Spleen (tissue), 11 donors: ENCODE data around the gene HADH. TPM values are rescaled to one million over a fixed set of nuclear protein-coding genes. Genes with fewer than 3 reads are reported as not detected.

Experiments used
- DNase-seq: peaks from one replicate; pipeline ENCODE4 v3.0.0-alpha.2; 2020
- H3K27ac ChIP-seq, 8 donors: fragments of 200-600 bp; sonication (generic) in 7 of 8; 1 replicate in 4 of 8; 2 replicates in 4 of 8; pipeline versions ENCODE4 v1.5.0 to v1.8.0; 2016 to 2021; ENCODE audit warnings: inconsistent platforms in 4 of 8, mild to moderate bottlenecking in 4 of 8, moderate library complexity in 1 of 8
- H3K27me3 ChIP-seq, 7 donors: fragments of 200-600 bp; sonication (generic) in 6 of 7; replicated peaks in 1 of 7; 1 replicate in 4 of 7; 2 replicates in 3 of 7; pipeline versions ENCODE4 v1.5.0 to v1.8.0; 2016 to 2021; ENCODE audit warnings: inconsistent platforms in 3 of 7, mild to moderate bottlenecking in 1 of 7
- H3K36me3 ChIP-seq, 6 donors: fragments of 200-600 bp; sonication (generic) in 5 of 6; 1 replicate in 4 of 6; 2 replicates in 2 of 6; pipeline versions ENCODE4 v1.5.0 to v1.8.0; 2016 to 2021; ENCODE audit warnings: inconsistent platforms in 2 of 6
- H3K4me1 ChIP-seq, 6 donors: fragments of 200-600 bp; sonication (generic) in 5 of 6; 1 replicate in 3 of 6; 2 replicates in 3 of 6; pipeline versions ENCODE4 v1.5.0 to v1.8.0; 2016 to 2021; ENCODE audit warnings: inconsistent platforms in 3 of 6
- H3K4me3 ChIP-seq, 8 donors: fragments of 200-600 bp; sonication (generic) in 7 of 8; 1 replicate in 4 of 8; 2 replicates in 4 of 8; pipeline versions ENCODE4 v1.5.0 to v1.8.0; 2016 to 2021; ENCODE audit warnings: inconsistent platforms in 4 of 8, mild to moderate bottlenecking in 4 of 8, moderate library complexity in 2 of 8
- H3K9me3 ChIP-seq, 8 donors: fragments of 200-600 bp; sonication (generic) in 7 of 8; 1 replicate in 4 of 8; 2 replicates in 4 of 8; pipeline versions ENCODE4 v1.5.0 to v1.8.0; 2016 to 2021; ENCODE audit warnings: inconsistent platforms in 4 of 8
- CTCF ChIP-seq, 11 experiments: fragments of 200-600 bp in 7 of 11; fragments of 450-650 bp in 4 of 11; sonication (generic) in 4 of 11; IDR thresholded peaks in 8 of 11; conservative IDR thresholded peaks in 3 of 11; 1 replicate in 7 of 11; 2 replicates in 4 of 11; pipeline versions ENCODE4 v1.4.0 to v1.8.0; 2016 to 2021; ENCODE audit warnings: antibody characterized with exemption in 11 of 11, inconsistent platforms in 4 of 11, mild to moderate bottlenecking in 1 of 11
- POLR2A ChIP-seq, 3 donors: fragments of 450-650 bp; IDR thresholded peaks; one replicate each; pipeline ENCODE4 v1.5.1; 2017; ENCODE audit warnings: antibody characterized with exemption in 3 of 3, mild to moderate bottlenecking in 1 of 3
- POLR2AphosphoS5 ChIP-seq, 3 donors: sonication (generic); formaldehyde crosslinking; IDR thresholded peaks; one replicate each; pipeline ENCODE4 v1.5.1; 2017; ENCODE audit warnings: antibody characterized with exemption in 3 of 3
- WGBS, 5 donors: extraction: QIAGEN DNeasy Blood & Tissue Kit in 3 of 5; methylation state at CpG; one replicate each; pipeline versions ENCODE4 v1.1.5 to v1.1.7; 2013 to 2018; 5-methylcytosine and 5-hydroxymethylcytosine counted together
- intact Hi-C: fragments of 100-400 bp; cut with DNase I; formaldehyde crosslinking; loops from one replicate; pipeline ENCODE4 v1.15.0; 2023; ENCODE audit warnings: low total_unique reads
- polyA plus RNA-seq, 3 donors: library from polyadenylated mRNA; stranded (reverse); fragments of 200-250 nt; gene quantifications; one replicate each; pipeline ENCODE4 v1.2.1, GENCODE V29; 2013
- total RNA-seq, 7 donors: library from RNA; depleted of rRNA in 3 of 7; stranded (reverse); fragments of >200 nt in 3 of 7; fragmentation: NEBNext Ultra II Directional in 4 of 7; extraction: Animal tissue kit (Norgen Biotek cat#: 25700) in 4 of 7; gene quantifications; one replicate each; pipeline versions ENCODE4 v1.1.0 to v1.2.1, GENCODE V29; 2016 to 2021
- donor health status: healthy with polysubstance abuse.
- donor health status: DM: no; HTN: no; CAD: no; lungs with moderate emphysema.
- donor health status: DM: no; HTN: no; CAD: no.
- donor health status: Bipolar disorder and iron deficiency.
- donor health status: healthy.
- donor health status: DM: no; HTN: no; CAD: no.
- donor health status: DM: yes; HTN: yes; CAD: no.

Gene HADH
- total and polyA plus RNA-seq, 10 donors = 24.4 to 39.9 (median 29.1) TPM

GRCh38 chr4:108043526-108043925 lies 53.8 kb downstream of the HADH start:
- Histone ChIP-seq H3K36me3 (no peaks in the 10 kb centered on the region), H3K27ac (no peak overlapping the region), H3K4me3 (no peak overlapping the region), H3K9me3 (no peaks in the 10 kb centered on the region), H3K27me3 (no peaks in the 10 kb centered on the region), H3K4me1 (no peaks in the 10 kb centered on the region)
- TF ChIP-seq POLR2AphosphoS5 (IDR thresholded peaks at IDR 0.05) = no peak
- TF ChIP-seq CTCF (IDR thresholded peaks at IDR 0.05 in 8 of 11, conservative IDR thresholded peaks at IDR 0.05 in 3 of 11) = no peak
- no peak for TF ChIP-seq POLR2A (IDR thresholded peaks at IDR 0.05)
- DNase-seq = no peak
- intact Hi-C loops = no loop called here
- WGBS, 5 donors = 76 to 93% (median 85%) methylated on average over 5 of the region's 5 CpGs

GRCh38 chr4:108044951-108045686 lies 55.4 kb downstream of the HADH start:
- Histone ChIP-seq H3K36me3 (no peaks in the 10 kb centered on the region), H3K4me1 (peaks cover 0 to 13% (median 0%) of the 10 kb centered on the region in 6 donors), H3K27me3 (no peaks in the 10 kb centered on the region), H3K4me3 (no peak overlapping the region), H3K9me3 (no peaks in the 10 kb centered on the region), H3K27ac (no peak overlapping the region)
- no peak for DNase-seq
- WGBS, 5 donors = 85 to 93% (median 89%) methylated on average over 9 of the region's 9 CpGs
- intact Hi-C loops = no loop called here
- no peak for TF ChIP-seq POLR2A (IDR thresholded peaks at IDR 0.05)
- no peak for TF ChIP-seq POLR2AphosphoS5 (IDR thresholded peaks at IDR 0.05)
- TF ChIP-seq CTCF (IDR thresholded peaks at IDR 0.05 in 8 of 11, conservative IDR thresholded peaks at IDR 0.05 in 3 of 11) = no peak

GRCh38 chr4:108045687-108046024 lies 56.0 kb downstream of the HADH start:
- no peak for DNase-seq
- H3K4me3 ChIP-seq = no peak overlapping the region
- H3K9me3 ChIP-seq = no peaks in the 10 kb centered on the region
- H3K4me1 ChIP-seq = peaks cover 0 to 13% (median 0%) of the 10 kb centered on the region in 6 donors
- WGBS, 5 donors = 72 to 87% (median 83%) methylated on average over 3 of the region's 3 CpGs
- no peaks in the 10 kb centered on the region for H3K27me3 ChIP-seq
- H3K36me3 ChIP-seq = no peaks in the 10 kb centered on the region
- no peak for TF ChIP-seq POLR2A (IDR thresholded peaks at IDR 0.05)
- TF ChIP-seq POLR2AphosphoS5 (IDR thresholded peaks at IDR 0.05) = no peak
- no peak for TF ChIP-seq CTCF (IDR thresholded peaks at IDR 0.05 in 8 of 11, conservative IDR thresholded peaks at IDR 0.05 in 3 of 11)
- intact Hi-C loops = no loop called here
- no peak overlapping the region for H3K27ac ChIP-seq

GRCh38 chr4:108047199-108047598 lies 57.5 kb downstream of the HADH start:
- 86 to 95% (median 92%) methylated on average over 2 of the region's 2 CpGs for WGBS, 5 donors
- intact Hi-C loops = no loop called here

More at GRCh38 chr4:108047199-108047598, 57.5 kb downstream of the HADH start:
- Histone ChIP-seq H3K27me3 (no peaks in the 10 kb centered on the region), H3K4me3 (no peak overlapping the region), H3K27ac (no peak overlapping the region), H3K36me3 (no peaks in the 10 kb centered on the region), H3K4me1 (peaks cover 0 to 13% (median 0%) of the 10 kb centered on the region in 6 donors), H3K9me3 (no peaks in the 10 kb centered on the region)
- TF ChIP-seq POLR2AphosphoS5 (IDR thresholded peaks at IDR 0.05) (no peak), POLR2A (IDR thresholded peaks at IDR 0.05) (no peak), CTCF (IDR thresholded peaks at IDR 0.05 in 8 of 11, conservative IDR thresholded peaks at IDR 0.05 in 3 of 11) (no peak)
- no peak for DNase-seq
